GM19328 (cell line): ENCODE measurements around the gene SULT6B1.

Experiments
- ATAC-seq: cut with Tn5 transposase; IDR thresholded peaks from one replicate; pipeline ENCODE4 v1.9.1; 2021; ENCODE audit warnings: mild to moderate bottlenecking, moderate library complexity; ENCODE audit not compliant: unreplicated experiment

The SULT6B1 gene

GRCh38 chr2:37153224-37153623 lies 35.2 kb downstream of the SULT6B1 start:
- ATAC-seq, result no peak

GRCh38 chr2:37149626-37150322 lies 38.7 kb downstream of the SULT6B1 start:
- no peak for ATAC-seq

- ATAC-seq, result no peak
Measured at GRCh38 chr2:37148325-37148724, 40.1 kb downstream of the SULT6B1 start.

- ATAC-seq, result no peak
Measured at GRCh38 chr2:37146062-37146461, 42.4 kb downstream of the SULT6B1 start.

- ATAC-seq, result no peak
Measured at GRCh38 chr2:37143974-37144373, 44.5 kb downstream of the SULT6B1 start.

GRCh38 chr2:37142546-37142945 lies 45.9 kb downstream of the SULT6B1 start:
- ATAC-seq, result no peak

- ATAC-seq, result no peak
Measured at GRCh38 chr2:37132914-37133313, 55.6 kb downstream of the SULT6B1 start.

- no peak for ATAC-seq
Measured at GRCh38 chr2:37125416-37125815, 63.1 kb downstream of the SULT6B1 start.

- no peak for ATAC-seq
Measured at GRCh38 chr2:37119157-37119556, 69.3 kb downstream of the SULT6B1 start.
